HG03442 (cell line): ENCODE results near the gene RBM5.

ENCODE experiments used
- ATAC-seq: cut with Tn5 transposase; IDR thresholded peaks from one replicate; pipeline ENCODE4 v1.9.1; 2021; ENCODE audit warnings: mild to moderate bottlenecking, moderate library complexity; ENCODE audit not compliant: unreplicated experiment

Gene RBM5

DNA sequence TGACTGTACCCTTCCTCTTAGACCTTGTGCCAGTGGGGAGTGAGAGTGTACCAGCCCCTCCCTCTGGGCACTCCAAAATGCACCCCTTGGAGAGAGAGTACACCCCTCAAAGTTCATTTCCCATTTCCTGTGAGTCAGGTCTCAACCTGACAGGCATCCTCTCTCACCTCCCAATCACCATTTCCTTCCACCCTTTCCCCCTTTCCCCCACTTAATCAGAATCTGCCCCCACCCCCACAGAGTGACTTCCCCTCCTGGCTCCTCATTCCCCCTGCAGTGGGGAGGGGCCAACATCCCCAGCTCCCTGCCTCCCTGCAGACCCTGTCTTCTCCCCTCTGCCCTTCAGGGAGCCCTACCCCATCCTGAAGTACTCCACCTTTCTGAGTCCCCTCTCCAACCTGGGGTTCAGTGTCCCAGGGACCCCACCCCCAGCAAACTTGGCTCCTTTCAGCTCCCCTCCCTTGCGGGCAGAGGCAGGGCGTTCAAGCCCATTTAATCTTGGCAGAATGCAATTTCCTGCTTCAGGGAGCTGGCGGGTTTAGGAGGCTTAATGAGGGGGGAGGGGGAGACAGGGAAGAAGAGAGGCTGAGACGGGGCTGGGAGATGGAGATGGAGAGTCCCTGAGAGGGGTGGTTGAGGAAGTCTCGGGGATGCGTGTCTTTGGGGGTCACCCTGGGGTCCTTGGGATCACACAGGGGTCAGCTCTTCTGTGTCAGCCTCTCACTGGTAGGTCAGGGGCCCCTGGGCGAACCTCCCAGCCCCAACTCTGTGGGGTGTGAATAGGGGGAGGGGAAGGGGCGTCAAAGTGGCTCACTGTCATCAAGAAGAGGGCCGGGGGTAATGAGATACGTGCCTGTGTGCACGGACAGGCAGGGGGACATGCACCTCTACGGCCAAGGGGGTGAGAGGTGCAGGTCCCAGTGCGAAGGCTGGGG lies 49.8 kb downstream of the RBM5 start:
- ATAC-seq = no peak

GRCh38 chr3:50139308-50139707 lies 50.6 kb downstream of the RBM5 start:
- no peak for ATAC-seq

- ATAC-seq = no peak
Observed at GRCh38 chr3:50139718-50140423, 51.2 kb downstream of the RBM5 start.

GRCh38 chr3:50140990-50141389 lies 52.3 kb downstream of the RBM5 start:
- no peak for ATAC-seq

- ATAC-seq = no peak
Observed at GRCh38 chr3:50146316-50146901, 57.7 kb downstream of the RBM5 start.

GRCh38 chr3:50147016-50147415 lies 58.3 kb downstream of the RBM5 start:
- ATAC-seq = no peak

DNA sequence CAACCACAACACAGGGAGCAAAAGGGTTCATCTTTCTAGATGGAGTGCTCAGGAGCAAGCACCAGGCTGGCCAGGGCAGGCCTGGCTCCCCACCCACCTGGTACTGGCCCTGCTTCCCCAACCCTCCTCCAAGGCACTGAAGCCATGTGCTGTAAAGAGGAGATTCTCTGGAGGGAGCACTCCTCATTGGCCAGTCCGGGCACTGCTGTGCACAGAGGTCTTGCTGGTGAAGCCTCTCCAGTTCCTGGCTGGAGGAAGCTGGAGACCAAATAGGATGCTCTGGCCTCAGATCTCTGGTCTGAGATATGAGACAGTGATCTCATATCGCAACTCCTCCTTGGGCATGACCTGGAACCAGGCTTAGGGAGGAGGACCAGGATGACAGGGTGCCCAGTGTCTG lies 58.7 kb downstream of the RBM5 start:
- ATAC-seq = no peak

- no peak for ATAC-seq
Observed at GRCh38 chr3:50147861-50148260, 59.1 kb downstream of the RBM5 start.

- no peak for ATAC-seq
Observed at GRCh38 chr3:50150404-50150750, 61.7 kb downstream of the RBM5 start.

GRCh38 chr3:50150863-50151686 lies 62.4 kb downstream of the RBM5 start:
- ATAC-seq = no peak

DNA sequence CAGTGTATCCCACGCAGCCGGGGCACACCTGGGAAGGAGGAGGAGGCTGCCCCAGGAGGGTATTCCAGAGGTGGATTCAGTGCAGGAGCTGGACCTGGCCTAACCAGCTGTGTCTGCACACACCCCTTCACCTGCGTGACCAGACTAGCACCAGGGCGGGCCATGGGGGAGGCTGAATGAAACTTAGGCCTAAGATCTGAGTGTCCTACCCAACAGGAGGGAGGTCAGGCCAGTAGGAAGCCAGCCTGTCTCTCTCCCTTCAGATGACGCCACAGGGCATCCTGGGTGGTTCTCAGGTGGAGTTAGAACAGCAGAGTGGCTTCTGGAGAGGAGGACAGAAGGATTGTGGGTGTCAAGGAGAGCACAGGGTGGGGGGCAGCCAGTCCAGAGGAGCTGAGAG lies 63.0 kb downstream of the RBM5 start:
- ATAC-seq = no peak

DNA sequence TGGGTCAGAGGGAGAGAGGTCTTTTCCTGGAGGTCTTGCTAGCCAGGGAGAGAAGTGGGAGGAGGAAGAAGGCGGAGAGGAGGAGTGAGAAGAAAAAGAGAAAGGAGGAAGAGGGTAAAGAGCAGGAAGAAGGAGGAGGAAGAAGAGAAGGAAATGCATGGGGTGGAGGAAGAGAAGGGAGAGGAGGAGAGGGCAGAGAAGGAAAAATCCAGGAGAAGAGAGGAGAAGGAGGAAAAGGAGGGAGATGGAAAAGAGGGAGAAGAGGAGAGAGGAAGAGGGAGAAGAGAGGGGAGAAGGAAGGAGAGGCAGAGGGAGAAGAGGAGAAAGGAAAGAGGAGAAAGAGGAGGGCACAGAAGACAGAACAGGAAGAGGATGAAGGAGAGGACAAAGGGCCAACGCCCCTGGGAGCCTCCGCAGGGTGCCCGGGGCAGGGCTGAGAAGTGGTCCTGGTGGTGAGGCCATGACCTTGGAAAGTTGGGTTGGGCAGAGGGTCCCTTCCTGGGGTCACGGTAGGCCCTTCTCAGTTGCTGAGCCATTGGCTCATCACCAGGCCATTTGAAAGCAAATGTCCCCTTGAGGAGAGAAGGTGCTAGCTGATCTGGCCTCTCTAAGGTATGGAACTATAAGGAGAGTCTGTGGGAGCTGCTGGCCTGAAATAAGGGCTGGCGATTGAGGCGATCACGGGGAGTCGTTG lies 65.2 kb downstream of the RBM5 start:
- no peak for ATAC-seq

DNA sequence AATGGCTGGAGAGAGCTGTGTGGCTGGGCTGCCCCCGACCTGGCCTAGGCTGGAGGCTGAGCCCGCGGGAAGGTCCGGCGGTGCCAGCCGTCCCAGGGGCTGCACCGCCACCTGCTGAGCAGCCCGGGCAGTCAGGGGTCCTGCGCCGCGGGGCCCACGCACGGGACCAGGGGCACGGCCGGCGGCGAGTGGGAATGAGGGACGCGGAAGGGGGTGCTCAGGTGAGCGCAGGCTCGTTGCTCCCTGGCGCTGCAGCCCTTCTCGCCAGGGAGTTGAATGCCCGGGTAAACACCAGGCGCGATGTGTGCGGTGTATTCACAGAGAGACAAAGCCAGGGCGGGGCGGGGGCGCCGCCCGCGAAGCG lies 65.7 kb downstream of the RBM5 start:
- ATAC-seq = peak; percentile 18

DNA sequence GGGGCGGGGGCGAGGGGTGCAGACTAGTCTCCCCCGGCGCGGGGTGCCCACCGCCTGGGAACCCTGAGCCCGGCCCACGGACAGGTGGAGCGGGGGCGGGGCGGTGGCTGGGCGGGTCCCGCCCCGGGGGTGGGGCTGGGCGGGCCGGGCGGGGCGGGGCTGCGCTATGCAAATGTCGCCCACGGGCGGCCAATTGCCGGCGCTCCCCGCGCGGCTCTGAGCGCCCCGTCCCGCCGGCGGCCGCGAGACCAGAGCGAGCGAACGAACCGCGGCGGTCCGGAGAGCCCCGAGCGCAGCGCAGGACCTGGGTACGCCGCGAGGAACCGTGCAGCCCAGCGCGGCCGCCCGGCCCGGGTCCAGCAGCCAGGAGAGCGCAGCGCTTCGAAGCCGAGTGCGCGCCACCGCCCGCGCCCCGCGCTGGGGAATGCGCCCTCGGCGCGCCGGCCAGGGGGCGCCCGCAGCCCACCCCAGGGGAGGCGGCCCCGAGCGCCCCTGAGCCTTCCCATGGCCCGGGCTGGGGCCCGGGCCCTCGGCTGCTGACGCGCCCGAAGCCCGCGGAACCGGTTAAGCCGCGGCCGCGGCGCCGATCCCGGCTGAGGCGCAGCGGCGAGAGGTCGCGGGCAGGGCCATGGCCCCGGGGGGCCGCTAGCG lies 66.2 kb downstream of the RBM5 start, which contains the start of gene SEMA3F:
SEMA3F (plus strand) TSS at position 485 of the 651 bp plus-strand sequence. CDS start 4,299 bp downstream, outside the sequence.
- peak; percentile 46 for ATAC-seq

GRCh38 chr3:50155491-50155878 lies 66.8 kb downstream of the RBM5 start:
- no peak for ATAC-seq

DNA sequence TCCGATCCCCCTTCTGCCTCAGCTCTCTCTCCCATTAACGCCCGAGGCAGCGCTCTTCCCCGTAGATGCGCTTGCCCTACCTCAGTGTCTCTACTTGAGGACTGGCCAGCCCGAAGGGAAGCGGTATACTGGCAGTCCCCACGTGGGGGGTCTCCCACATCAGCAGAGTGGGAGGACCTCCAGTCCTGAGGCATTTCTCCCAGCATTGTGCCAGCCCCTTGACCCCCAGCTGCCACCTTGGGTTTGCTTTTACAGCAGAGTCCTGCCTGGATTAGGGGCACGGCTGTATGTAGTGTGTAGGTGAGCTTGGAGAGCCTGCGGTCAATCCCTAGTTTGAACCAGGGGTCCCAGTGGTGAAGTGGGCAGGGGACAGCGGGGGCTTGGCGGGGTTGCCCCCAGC lies 67.2 kb downstream of the RBM5 start:
- no peak for ATAC-seq

GRCh38 chr3:50156549-50157493 lies 68.1 kb downstream of the RBM5 start:
- ATAC-seq = no peak

GRCh38 chr3:50157827-50158529 lies 69.3 kb downstream of the RBM5 start:
- ATAC-seq = no peak
